GM23338 (cell line): Measurements from ENCODE around the gene MAP2K4.

ENCODE experiments used
- CREB1 ChIP-seq: fragments of 250-450 bp; sonication (Bioruptor Pico); IDR thresholded peaks from 2 replicates; pipeline ENCODE4 v1.5.0; 2020; ENCODE audit warnings: low read depth, mild to moderate bottlenecking, moderate library complexity
- EZH2 ChIP-seq: fragments of 200-600 bp; sonication (generic); IDR thresholded peaks from one replicate; pipeline ENCODE4 v1.8.0; 2017; ENCODE audit warnings: antibody characterized with exemption, mild to moderate bottlenecking, low read depth; ENCODE audit not compliant: unreplicated experiment
- EZH2phosphoT487 ChIP-seq: fragments of 200-600 bp; sonication (generic); IDR thresholded peaks from one replicate; pipeline ENCODE4 v1.8.1; 2018; ENCODE audit warnings: antibody characterized with exemption; ENCODE audit not compliant: unreplicated experiment
- NANOG ChIP-seq: IDR thresholded peaks from 2 replicates; pipeline ENCODE4 v1.6.1; 2016; ENCODE audit warnings: antibody characterized with exemption, borderline replicate concordance
- POLR2AphosphoS5 ChIP-seq: IDR thresholded peaks from 2 replicates; pipeline ENCODE4 v1.6.1; 2016; ENCODE audit warnings: antibody characterized with exemption, low read depth
- TF ChIP-seq, protein P1 (sequence below), 2 experiments: fragments of 200-600 bp in 1 of 2; sonication (generic) in 1 of 2; conservative IDR thresholded peaks; 2 replicates each; pipeline versions ENCODE4 v1.5.1 to v1.6.1; 2016 to 2017; ENCODE audit warnings: antibody characterized with exemption in 2 of 2, low read depth in 2 of 2, mild to moderate bottlenecking in 2 of 2, moderate library complexity in 1 of 2
- TF ChIP-seq, protein P2 (sequence below): IDR thresholded peaks from 2 replicates; pipeline ENCODE4 v1.6.1; 2016; ENCODE audit warnings: antibody characterized with exemption

- TF ChIP-seq EZH2, result no peak
- TF ChIP-seq NANOG, result no peak
- TF ChIP-seq, protein P1, sequence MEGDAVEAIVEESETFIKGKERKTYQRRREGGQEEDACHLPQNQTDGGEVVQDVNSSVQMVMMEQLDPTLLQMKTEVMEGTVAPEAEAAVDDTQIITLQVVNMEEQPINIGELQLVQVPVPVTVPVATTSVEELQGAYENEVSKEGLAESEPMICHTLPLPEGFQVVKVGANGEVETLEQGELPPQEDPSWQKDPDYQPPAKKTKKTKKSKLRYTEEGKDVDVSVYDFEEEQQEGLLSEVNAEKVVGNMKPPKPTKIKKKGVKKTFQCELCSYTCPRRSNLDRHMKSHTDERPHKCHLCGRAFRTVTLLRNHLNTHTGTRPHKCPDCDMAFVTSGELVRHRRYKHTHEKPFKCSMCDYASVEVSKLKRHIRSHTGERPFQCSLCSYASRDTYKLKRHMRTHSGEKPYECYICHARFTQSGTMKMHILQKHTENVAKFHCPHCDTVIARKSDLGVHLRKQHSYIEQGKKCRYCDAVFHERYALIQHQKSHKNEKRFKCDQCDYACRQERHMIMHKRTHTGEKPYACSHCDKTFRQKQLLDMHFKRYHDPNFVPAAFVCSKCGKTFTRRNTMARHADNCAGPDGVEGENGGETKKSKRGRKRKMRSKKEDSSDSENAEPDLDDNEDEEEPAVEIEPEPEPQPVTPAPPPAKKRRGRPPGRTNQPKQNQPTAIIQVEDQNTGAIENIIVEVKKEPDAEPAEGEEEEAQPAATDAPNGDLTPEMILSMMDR (conservative IDR thresholded peaks at IDR 0.05; ENCODE audit: low read depth in 2 of 2), result no peak
- no peak for TF ChIP-seq POLR2AphosphoS5
- TF ChIP-seq CREB1, result no peak
- no peak for TF ChIP-seq EZH2phosphoT487
- TF ChIP-seq, protein P2, sequence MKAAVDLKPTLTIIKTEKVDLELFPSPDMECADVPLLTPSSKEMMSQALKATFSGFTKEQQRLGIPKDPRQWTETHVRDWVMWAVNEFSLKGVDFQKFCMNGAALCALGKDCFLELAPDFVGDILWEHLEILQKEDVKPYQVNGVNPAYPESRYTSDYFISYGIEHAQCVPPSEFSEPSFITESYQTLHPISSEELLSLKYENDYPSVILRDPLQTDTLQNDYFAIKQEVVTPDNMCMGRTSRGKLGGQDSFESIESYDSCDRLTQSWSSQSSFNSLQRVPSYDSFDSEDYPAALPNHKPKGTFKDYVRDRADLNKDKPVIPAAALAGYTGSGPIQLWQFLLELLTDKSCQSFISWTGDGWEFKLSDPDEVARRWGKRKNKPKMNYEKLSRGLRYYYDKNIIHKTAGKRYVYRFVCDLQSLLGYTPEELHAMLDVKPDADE, result no peak
These were observed 46.8 kb downstream of the MAP2K4 start for GRCh38 chr17:12067485-12067884.
